Astrocyte (in vitro differentiated cells and primary cell): ENCODE results near the gene FOXN4. TPM values are rescaled to one million over a fixed set of nuclear protein-coding genes. Genes with fewer than 3 reads are reported as not detected.

Experiments used
- DNase-seq: peaks from one replicate; pipeline ENCODE4 v3.0.0-alpha.2; 2010; ENCODE audit warnings: low read depth
- FAIRE-seq: peaks from 2 replicates; lab custom pipeline; 2011; peaks lifted over from hg19 to GRCh38; lab: Jason Lieb, UNC
- H2AFZ ChIP-seq: 2 replicates; pipeline ENCODE4 v1.6.0; 2012; ENCODE audit warnings: low read depth, low read length, inconsistent platforms
- H3K27ac ChIP-seq: 2 replicates; pipeline ENCODE4 v1.5.1; 2011; ENCODE audit warnings: low read depth, low read length, inconsistent platforms
- H3K27me3 ChIP-seq: 2 replicates; pipeline ENCODE4 v1.6.0; 2011; ENCODE audit warnings: low read length, inconsistent platforms; ENCODE audit not compliant: insufficient read depth
- H3K36me3 ChIP-seq: 2 replicates; pipeline ENCODE4 v1.5.1; 2011; ENCODE audit warnings: low read length, inconsistent platforms; ENCODE audit not compliant: insufficient read depth
- H3K4me1 ChIP-seq: 2 replicates; pipeline ENCODE4 v1.5.1; 2011; ENCODE audit warnings: low read length, inconsistent platforms; ENCODE audit not compliant: insufficient read depth
- H3K4me2 ChIP-seq: 2 replicates; pipeline ENCODE4 v1.6.0; 2012; ENCODE audit warnings: low read length, inconsistent platforms
- H3K4me3 ChIP-seq: 2 replicates; pipeline ENCODE4 v1.5.1; 2011; ENCODE audit warnings: low read depth, mild to moderate bottlenecking, low read length, inconsistent platforms; ENCODE audit not compliant: insufficient read depth
- H3K79me2 ChIP-seq: 2 replicates; pipeline ENCODE4 v1.6.0; 2012; ENCODE audit warnings: mild to moderate bottlenecking, low read length, inconsistent platforms; ENCODE audit not compliant: insufficient read depth
- H3K9ac ChIP-seq: 2 replicates; pipeline ENCODE4 v1.6.0; 2012; ENCODE audit warnings: mild to moderate bottlenecking, low read length, inconsistent platforms
- H3K9me3 ChIP-seq: 2 replicates; pipeline ENCODE4 v1.5.1; 2012; ENCODE audit warnings: low read depth, mild to moderate bottlenecking, low read length, inconsistent platforms; ENCODE audit not compliant: insufficient read depth
- H4K20me1 ChIP-seq: 2 replicates; pipeline ENCODE4 v1.6.0; 2012; ENCODE audit warnings: low read length, inconsistent platforms; ENCODE audit not compliant: insufficient read depth
- H3K27ac Mint-ChIP-seq: one replicate; pipeline ENCODE4 v1.8.0; 2021; ENCODE audit warnings: mild to moderate bottlenecking, mixed read lengths; ENCODE audit not compliant: unreplicated experiment
- H3K27me3 Mint-ChIP-seq: one replicate; pipeline ENCODE4 v1.8.0; 2021; ENCODE audit warnings: low read depth, mixed read lengths; ENCODE audit not compliant: unreplicated experiment
- H3K36me3 Mint-ChIP-seq: one replicate; pipeline ENCODE4 v1.8.0; 2021; ENCODE audit warnings: low read depth, mixed read lengths; ENCODE audit not compliant: unreplicated experiment
- H3K4me1 Mint-ChIP-seq: one replicate; pipeline ENCODE4 v1.8.0; 2021; ENCODE audit warnings: low read depth, mixed read lengths; ENCODE audit not compliant: unreplicated experiment
- H3K4me3 Mint-ChIP-seq: one replicate; pipeline ENCODE4 v1.8.0; 2021; ENCODE audit warnings: mild to moderate bottlenecking, moderate library complexity, mixed read lengths; ENCODE audit not compliant: unreplicated experiment
- H3K9me3 Mint-ChIP-seq: one replicate; pipeline ENCODE4 v1.8.0; 2021; ENCODE audit warnings: mild to moderate bottlenecking, mixed read lengths; ENCODE audit not compliant: unreplicated experiment
- EZH2 ChIP-seq: IDR thresholded peaks from 2 replicates; pipeline ENCODE4 v1.6.1; 2012; ENCODE audit warnings: mild to moderate bottlenecking, low read length, inconsistent platforms; ENCODE audit not compliant: insufficient read depth
- total RNA-seq: library from RNA; stranded (reverse); gene quantifications from 2 replicates; pipeline ENCODE4 v1.2.1, GENCODE V29; 2021
- TF ChIP-seq, protein P1 (sequence below): IDR thresholded peaks from 2 replicates; pipeline ENCODE4 v1.5.1; 2011; ENCODE audit warnings: low read depth, mild to moderate bottlenecking, inconsistent platforms, low read length, moderate library complexity; ENCODE audit not compliant: insufficient read depth

The FOXN4 gene
- total RNA-seq, 1 donor from 2014 or later: not detected

DNA sequence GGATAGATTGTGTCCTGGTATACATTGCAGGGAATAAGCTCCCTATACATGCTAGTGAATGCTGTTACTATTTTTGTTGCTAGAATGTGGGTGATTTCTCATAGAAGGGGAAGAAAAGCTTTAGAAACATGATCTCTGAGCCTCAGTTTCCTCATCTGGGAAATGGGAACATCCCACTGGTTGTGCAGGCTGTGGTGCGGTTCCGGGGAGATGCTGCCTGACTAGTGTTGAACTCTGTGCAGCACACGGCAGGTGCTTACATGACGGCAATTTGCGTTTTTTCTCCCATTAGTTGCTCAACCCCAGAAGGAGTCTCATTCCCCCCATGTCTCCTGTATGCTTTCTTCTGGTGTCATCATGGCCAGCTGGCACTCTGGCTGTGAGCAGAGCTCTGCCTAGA lies 32.9 kb downstream of the FOXN4 start:
- no peak for DNase-seq
- no peak overlapping the region for H3K27ac ChIP-seq
- H3K9ac ChIP-seq: no peak overlapping the region
- no peak overlapping the region for H3K27ac Mint-ChIP-seq
- FAIRE-seq: no peak
- H3K36me3 Mint-ChIP-seq: no peaks in the 10 kb centered on the region
- H4K20me1 ChIP-seq: no peaks in the 10 kb centered on the region
- no peaks in the 10 kb centered on the region for H3K79me2 ChIP-seq
- no peaks in the 10 kb centered on the region for H3K27me3 ChIP-seq
- no peak for TF ChIP-seq EZH2
- TF ChIP-seq, protein P1, sequence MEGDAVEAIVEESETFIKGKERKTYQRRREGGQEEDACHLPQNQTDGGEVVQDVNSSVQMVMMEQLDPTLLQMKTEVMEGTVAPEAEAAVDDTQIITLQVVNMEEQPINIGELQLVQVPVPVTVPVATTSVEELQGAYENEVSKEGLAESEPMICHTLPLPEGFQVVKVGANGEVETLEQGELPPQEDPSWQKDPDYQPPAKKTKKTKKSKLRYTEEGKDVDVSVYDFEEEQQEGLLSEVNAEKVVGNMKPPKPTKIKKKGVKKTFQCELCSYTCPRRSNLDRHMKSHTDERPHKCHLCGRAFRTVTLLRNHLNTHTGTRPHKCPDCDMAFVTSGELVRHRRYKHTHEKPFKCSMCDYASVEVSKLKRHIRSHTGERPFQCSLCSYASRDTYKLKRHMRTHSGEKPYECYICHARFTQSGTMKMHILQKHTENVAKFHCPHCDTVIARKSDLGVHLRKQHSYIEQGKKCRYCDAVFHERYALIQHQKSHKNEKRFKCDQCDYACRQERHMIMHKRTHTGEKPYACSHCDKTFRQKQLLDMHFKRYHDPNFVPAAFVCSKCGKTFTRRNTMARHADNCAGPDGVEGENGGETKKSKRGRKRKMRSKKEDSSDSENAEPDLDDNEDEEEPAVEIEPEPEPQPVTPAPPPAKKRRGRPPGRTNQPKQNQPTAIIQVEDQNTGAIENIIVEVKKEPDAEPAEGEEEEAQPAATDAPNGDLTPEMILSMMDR: no peak
- peaks cover 38% of the 10 kb centered on the region for H3K27me3 Mint-ChIP-seq
- peaks cover 2% of the 10 kb centered on the region for H3K4me1 Mint-ChIP-seq
- H3K4me2 ChIP-seq: no peak overlapping the region
- H3K4me1 ChIP-seq: no peaks in the 10 kb centered on the region
- no peaks in the 10 kb centered on the region for H3K9me3 ChIP-seq
- H3K9me3 Mint-ChIP-seq: no peaks in the 10 kb centered on the region
- no peak overlapping the region for H2AFZ ChIP-seq
- H3K4me3 Mint-ChIP-seq: no peak overlapping the region
- H3K4me3 ChIP-seq: no peak overlapping the region
- no peaks in the 10 kb centered on the region for H3K36me3 ChIP-seq

DNA sequence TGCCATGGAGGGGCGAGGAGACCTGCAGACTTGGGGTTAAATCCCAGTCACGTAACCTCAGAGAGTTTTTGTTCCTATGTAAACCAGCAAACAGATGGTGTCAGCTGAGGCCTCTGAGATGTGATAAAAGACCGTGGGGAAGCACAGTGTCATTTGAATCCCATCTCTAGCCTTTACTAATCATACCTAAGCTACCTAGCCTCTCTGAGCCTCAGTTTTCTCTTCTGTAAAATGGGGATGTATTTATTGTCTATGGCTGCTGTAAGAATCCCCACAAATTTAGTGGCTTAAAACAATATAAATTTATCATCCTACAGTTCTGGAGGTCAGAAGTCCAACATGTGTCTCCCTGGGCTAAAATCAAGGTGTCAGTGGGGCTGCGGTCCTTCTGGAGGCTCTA lies 33.9 kb downstream of the FOXN4 start:
- no peak for FAIRE-seq
- H3K27me3 ChIP-seq: no peaks in the 10 kb centered on the region

DNA sequence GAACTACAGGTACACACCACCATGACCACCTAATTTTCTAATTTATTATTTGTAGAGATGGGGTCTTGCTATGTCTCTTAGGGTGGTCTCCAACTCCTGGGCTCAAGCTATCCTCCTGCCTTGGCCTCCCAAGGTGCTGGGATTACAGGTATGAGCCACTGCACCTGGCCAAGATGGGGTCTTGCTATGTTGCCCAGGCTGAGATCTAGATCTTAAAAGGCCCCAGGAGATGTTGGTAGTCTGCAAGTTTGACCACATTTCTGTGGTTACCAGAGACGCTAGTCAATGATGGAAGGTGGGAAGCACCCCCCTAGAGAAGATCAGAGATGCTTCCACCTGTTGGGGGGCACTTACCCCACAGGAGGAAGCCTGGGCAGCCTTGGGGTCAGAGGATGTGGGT lies 34.7 kb downstream of the FOXN4 start:
- H3K27me3 Mint-ChIP-seq: peaks cover 41% of the 10 kb centered on the region
- H3K4me3 Mint-ChIP-seq: no peak overlapping the region
- Histone ChIP-seq H3K79me2 (no peaks in the 10 kb centered on the region), H3K9ac (no peak overlapping the region), H3K27me3 (no peaks in the 10 kb centered on the region), H3K4me1 (no peaks in the 10 kb centered on the region), H3K9me3 (no peaks in the 10 kb centered on the region), H2AFZ (no peak overlapping the region), H3K4me2 (no peak overlapping the region), H3K36me3 (no peaks in the 10 kb centered on the region), H3K27ac (no peak overlapping the region), H4K20me1 (no peaks in the 10 kb centered on the region), H3K4me3 (no peak overlapping the region)
- TF ChIP-seq EZH2: no peak
- TF ChIP-seq, protein P1: no peak
- peaks cover 2% of the 10 kb centered on the region for H3K4me1 Mint-ChIP-seq
- DNase-seq (no peak), FAIRE-seq (no peak)
- H3K9me3 Mint-ChIP-seq: peaks cover 3% of the 10 kb centered on the region
- H3K27ac Mint-ChIP-seq: no peak overlapping the region
- peaks cover 4% of the 10 kb centered on the region for H3K36me3 Mint-ChIP-seq

More for the DNA sequence above, 33.9 kb downstream of the FOXN4 start:
- Mint-ChIP-seq H3K27ac (no peak overlapping the region), H3K36me3 (peaks cover 3% of the 10 kb centered on the region), H3K9me3 (peaks cover under 1% of the 10 kb centered on the region), H3K4me1 (peaks cover 2% of the 10 kb centered on the region), H3K4me3 (no peak overlapping the region), H3K27me3 (peaks cover 39% of the 10 kb centered on the region)
- H2AFZ ChIP-seq: no peak overlapping the region
- H3K9ac ChIP-seq: no peak overlapping the region
- no peak overlapping the region for H3K4me3 ChIP-seq
- no peaks in the 10 kb centered on the region for H4K20me1 ChIP-seq
- H3K4me1 ChIP-seq: no peaks in the 10 kb centered on the region
- H3K27ac ChIP-seq: no peak overlapping the region
- no peaks in the 10 kb centered on the region for H3K36me3 ChIP-seq
- H3K79me2 ChIP-seq: no peaks in the 10 kb centered on the region
- no peak for DNase-seq
- no peaks in the 10 kb centered on the region for H3K9me3 ChIP-seq
- TF ChIP-seq, protein P1: no peak
- no peak for TF ChIP-seq EZH2
- H3K4me2 ChIP-seq: no peak overlapping the region
